Activated T-helper 2 cell treated with anti-CD3 and anti-CD28 coated beads, Interferon-gamma antibody, Interleukin-2, Interleukin-4, amounts not matched to agents 10 μg/mL and 5 μg/mL and 100 μg/mL, durations not matched to agents 14 hours and 24 hours and 36 hours (primary cell): Measurements from ENCODE around the gene KLF6. TPM values are rescaled to one million over a fixed set of nuclear protein-coding genes. Genes with fewer than 3 reads are reported as not detected.
A peak's percentile ranks its signal among the peaks of the same experiment; 100 is the strongest.

ENCODE experiments used
- DNase-seq: peaks from one replicate; pipeline ENCODE4 v3.0.0; 2021; ENCODE audit warnings: low spot score
- H3K27ac Mint-ChIP-seq: one replicate; pipeline ENCODE4 v1.8.0; 2021; ENCODE audit warnings: mixed read lengths
- H3K27me3 Mint-ChIP-seq: one replicate; pipeline ENCODE4 v1.8.0; 2021; ENCODE audit warnings: low read depth, mixed read lengths
- H3K36me3 Mint-ChIP-seq: one replicate; pipeline ENCODE4 v1.8.0; 2021; ENCODE audit warnings: low read depth, mixed read lengths
- H3K4me1 Mint-ChIP-seq: one replicate; pipeline ENCODE4 v1.8.0; 2021; ENCODE audit warnings: low read depth, mixed read lengths
- H3K4me3 Mint-ChIP-seq: one replicate; pipeline ENCODE4 v1.8.0; 2021; ENCODE audit warnings: low read depth, mild to moderate bottlenecking, moderate library complexity, mixed read lengths
- H3K9me3 Mint-ChIP-seq: one replicate; pipeline ENCODE4 v1.8.0; 2021; ENCODE audit warnings: mixed read lengths
- intact Hi-C: fragments of 100-400 bp; cut with micrococcal nuclease; formaldehyde crosslinking; loops from one replicate; pipeline ENCODE4 v1.15.1; 2023
- total RNA-seq: library from RNA; stranded (reverse); gene quantifications from 2 replicates; pipeline ENCODE4 v1.2.3, GENCODE V29; 2022

Gene KLF6
- 126 and 129 TPM in 2 replicates for total RNA-seq

DNA sequence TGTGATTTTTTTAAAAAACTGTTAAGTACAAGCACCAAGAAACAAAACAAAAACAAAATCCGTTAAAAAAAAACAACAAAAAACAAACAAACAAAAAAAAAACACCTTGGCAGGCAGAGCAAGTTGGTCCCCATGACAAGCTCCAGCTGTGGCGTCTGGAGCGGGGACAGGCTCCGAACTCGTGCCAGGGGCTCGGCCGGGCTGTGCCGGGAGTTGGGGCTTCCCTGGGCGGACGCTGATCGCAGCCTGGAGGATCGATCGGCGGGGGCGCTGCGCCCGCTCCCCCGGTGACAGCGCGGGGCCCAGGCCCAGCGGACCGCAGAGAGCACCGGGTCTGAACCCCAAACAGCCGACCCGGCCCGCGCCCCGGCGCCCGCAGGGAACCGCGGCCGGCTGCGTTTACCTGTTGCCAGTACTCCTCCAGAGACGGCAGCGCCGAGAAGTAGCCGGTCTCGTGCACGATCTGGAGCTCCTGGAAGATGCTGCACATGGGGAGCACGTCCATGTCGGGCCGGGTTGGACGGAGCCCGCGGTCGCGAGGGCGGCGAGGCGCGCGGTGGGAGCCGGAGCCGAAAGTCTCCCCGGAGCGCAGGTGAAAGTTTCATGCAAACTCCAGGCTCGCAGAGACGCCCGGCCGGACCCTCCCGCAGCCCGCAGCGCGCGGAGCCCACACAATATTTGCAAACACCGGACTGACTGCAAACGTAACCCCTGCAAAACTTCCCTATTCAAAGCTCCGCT is at the start of gene KLF6:
Gene KLF6 (minus strand): TSS at position 700 of the 741 bp plus-strand sequence. CDS start 195 bp downstream, at position 505.
- intact Hi-C loops = loop anchor here (1.0 to 5.0 kb wide), 3 partner anchors 20 to 348 kb away; no protein-coding TSS in a partner anchor
- Mint-ChIP-seq H3K9me3 (peaks cover 3% of the 10 kb centered on the region), H3K27me3 (no peaks in the 10 kb centered on the region), H3K27ac (peak within 1 kb of the TSS; percentile 98), H3K4me1 (peaks cover 38% of the 10 kb centered on the region), H3K4me3 (peak within 1 kb of the TSS; percentile 85), H3K36me3 (peaks cover 51% of the 10 kb centered on the region)
- no peak for DNase-seq

- Mint-ChIP-seq H3K36me3 (no peaks in the 10 kb centered on the region), H3K27ac (no peak overlapping the region), H3K27me3 (no peaks in the 10 kb centered on the region), H3K4me1 (peaks cover 60% of the 10 kb centered on the region), H3K4me3 (no peak overlapping the region), H3K9me3 (no peaks in the 10 kb centered on the region)
- no peak for DNase-seq
- intact Hi-C loops = no loop called here
These were observed 49.4 kb upstream of the KLF6 start for GRCh38 chr10:3834404-3834803.

GRCh38 chr10:3833046-3833445 is 48.0 kb upstream of the KLF6 start:
- Mint-ChIP-seq H3K27ac (no peak overlapping the region), H3K36me3 (no peaks in the 10 kb centered on the region), H3K9me3 (no peaks in the 10 kb centered on the region), H3K4me3 (no peak overlapping the region), H3K27me3 (no peaks in the 10 kb centered on the region), H3K4me1 (peaks cover 70% of the 10 kb centered on the region)
- intact Hi-C loops = no loop called here
- DNase-seq = no peak

GRCh38 chr10:3832022-3832786 is 47.2 kb upstream of the KLF6 start:
- no peak overlapping the region for H3K4me3 Mint-ChIP-seq
- H3K4me1 Mint-ChIP-seq = peaks cover 70% of the 10 kb centered on the region
- H3K27me3 Mint-ChIP-seq = no peaks in the 10 kb centered on the region
- intact Hi-C loops = no loop called here
- peak overlapping the region; percentile 56 for H3K27ac Mint-ChIP-seq
- DNase-seq = no peak
- H3K36me3 Mint-ChIP-seq = no peaks in the 10 kb centered on the region
- H3K9me3 Mint-ChIP-seq = no peaks in the 10 kb centered on the region

DNA sequence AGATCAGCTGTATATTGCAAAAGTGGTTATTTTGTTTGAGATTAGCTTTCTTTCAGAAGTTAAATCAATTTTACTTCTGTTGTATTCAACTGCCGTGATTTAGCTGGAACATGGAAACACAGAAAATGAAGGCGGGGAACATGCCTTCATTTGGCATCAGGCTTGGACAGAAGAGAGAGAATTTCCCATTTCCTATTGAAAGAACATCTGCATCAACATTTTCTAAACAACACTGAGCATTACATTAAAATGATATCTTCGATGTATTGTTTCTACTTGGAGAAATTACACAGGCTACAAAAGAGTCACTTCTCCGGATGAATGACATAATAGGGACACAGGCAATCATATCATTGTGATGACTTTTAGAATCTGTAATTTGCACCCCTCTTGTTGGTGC is 46.6 kb upstream of the KLF6 start:
- Mint-ChIP-seq H3K4me3 (no peak overlapping the region), H3K4me1 (peaks cover 65% of the 10 kb centered on the region)
- intact Hi-C loops = no loop called here

GRCh38 chr10:3830946-3831345 is 45.9 kb upstream of the KLF6 start:
- H3K36me3 Mint-ChIP-seq = no peaks in the 10 kb centered on the region
- H3K9me3 Mint-ChIP-seq = no peaks in the 10 kb centered on the region
- intact Hi-C loops = no loop called here
- H3K4me1 Mint-ChIP-seq = peaks cover 58% of the 10 kb centered on the region
- peak overlapping the region; percentile 56 for H3K27ac Mint-ChIP-seq
- no peak for DNase-seq
- no peak overlapping the region for H3K4me3 Mint-ChIP-seq
- H3K27me3 Mint-ChIP-seq = no peaks in the 10 kb centered on the region

More for the DNA sequence above, 46.6 kb upstream of the KLF6 start:
- Mint-ChIP-seq H3K9me3 (no peaks in the 10 kb centered on the region), H3K36me3 (no peaks in the 10 kb centered on the region), H3K27ac (peak overlapping the region; percentile 56), H3K27me3 (no peaks in the 10 kb centered on the region)
- DNase-seq = no peak

GRCh38 chr10:3829156-3830050 is 44.4 kb upstream of the KLF6 start:
- Mint-ChIP-seq H3K4me1 (peaks cover 53% of the 10 kb centered on the region), H3K27me3 (no peaks in the 10 kb centered on the region), H3K36me3 (no peaks in the 10 kb centered on the region), H3K9me3 (no peaks in the 10 kb centered on the region), H3K4me3 (peak overlapping the region; percentile 19), H3K27ac (peak overlapping the region; percentile 88)
- intact Hi-C loops = loop anchor here (1.0 to 2.0 kb wide), 2 partner anchors 23 to 37 kb away; no protein-coding TSS in a partner anchor
- DNase-seq = no peak

DNA sequence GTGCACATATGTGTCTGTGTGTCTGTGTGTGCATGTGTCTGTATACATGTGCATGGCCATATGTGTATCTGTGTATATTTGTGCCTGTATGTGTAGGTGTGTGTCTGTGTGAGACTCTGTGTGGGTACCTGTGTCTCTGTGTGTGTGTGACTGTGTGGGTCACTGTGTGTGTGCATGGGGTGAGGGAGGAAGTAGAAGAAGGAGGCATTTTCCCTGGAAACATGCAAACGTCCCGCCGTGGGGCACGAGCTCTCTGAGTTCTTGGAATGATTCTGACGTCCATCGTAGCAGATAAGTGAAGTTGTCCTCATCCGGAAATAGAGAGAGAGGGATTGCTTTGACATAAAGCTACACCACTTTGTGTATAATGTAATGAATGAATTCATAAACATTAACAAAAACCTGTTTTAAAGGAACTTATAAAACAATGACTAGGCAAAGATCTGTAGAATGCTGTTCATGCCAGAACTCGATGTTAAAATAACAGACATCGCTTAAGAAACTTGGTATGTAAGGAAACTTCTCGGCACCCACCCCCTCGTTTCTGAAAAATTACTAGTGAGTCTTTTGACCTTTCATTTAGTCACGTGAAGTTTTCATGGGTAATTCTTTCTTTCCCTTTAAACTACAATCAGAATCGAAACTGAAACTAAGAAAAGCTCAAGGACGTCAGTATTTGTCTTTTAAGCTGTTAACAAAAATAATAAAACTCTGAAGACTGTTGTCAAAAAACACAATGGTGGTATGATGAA is 43.6 kb upstream of the KLF6 start:
- Mint-ChIP-seq H3K9me3 (no peaks in the 10 kb centered on the region), H3K36me3 (no peaks in the 10 kb centered on the region), H3K4me1 (peaks cover 47% of the 10 kb centered on the region), H3K27ac (peak overlapping the region; percentile 88), H3K4me3 (peak overlapping the region; percentile 42), H3K27me3 (no peaks in the 10 kb centered on the region)
- DNase-seq = no peak
- intact Hi-C loops = loop anchor here (1.0 to 2.0 kb wide), 4 partner anchors 17 to 45 kb away; no protein-coding TSS in a partner anchor

- Mint-ChIP-seq H3K36me3 (no peaks in the 10 kb centered on the region), H3K4me1 (peaks cover 45% of the 10 kb centered on the region), H3K4me3 (peak overlapping the region; percentile 42), H3K9me3 (no peaks in the 10 kb centered on the region), H3K27me3 (no peaks in the 10 kb centered on the region), H3K27ac (peak overlapping the region; percentile 88)
- no peak for DNase-seq
- intact Hi-C loops = loop anchor here (1.0 to 2.0 kb wide), 3 partner anchors 17 to 45 kb away; no protein-coding TSS in a partner anchor
These were observed 42.9 kb upstream of the KLF6 start for GRCh38 chr10:3827768-3828403.

- H3K9me3 Mint-ChIP-seq = no peaks in the 10 kb centered on the region
- no peaks in the 10 kb centered on the region for H3K36me3 Mint-ChIP-seq
- H3K4me3 Mint-ChIP-seq = no peak overlapping the region
- no peaks in the 10 kb centered on the region for H3K27me3 Mint-ChIP-seq
- intact Hi-C loops = no loop called here
- no peak for DNase-seq
- peaks cover 39% of the 10 kb centered on the region for H3K4me1 Mint-ChIP-seq
- peak overlapping the region; percentile 88 for H3K27ac Mint-ChIP-seq
These were observed 42.3 kb upstream of the KLF6 start for GRCh38 chr10:3827266-3827665.

- intact Hi-C loops = no loop called here
- Mint-ChIP-seq H3K27ac (no peak overlapping the region), H3K4me1 (peaks cover 33% of the 10 kb centered on the region), H3K4me3 (no peak overlapping the region), H3K27me3 (no peaks in the 10 kb centered on the region), H3K9me3 (no peaks in the 10 kb centered on the region), H3K36me3 (no peaks in the 10 kb centered on the region)
- no peak for DNase-seq
These were observed 40.9 kb upstream of the KLF6 start for GRCh38 chr10:3825862-3826351.
